IMR-90 (cell line): ENCODE data around the gene C3orf49. TPM values are rescaled to one million over a fixed set of nuclear protein-coding genes. Genes with fewer than 3 reads are reported as not detected.

Source experiments
- ATAC-seq: fragments of 200-7000 bp; cut with Tn5 transposase; 2 replicates; pipeline ENCODE4 v1.9.1; 2020; ENCODE audit warnings: low read depth, mild to moderate bottlenecking, moderate library complexity
- BruUV-seq: library from RNA; stranded (reverse); fragments of 400-500 nt; replicated peaks from 2 replicates; lab custom pipeline; 2021; lab: Mats Ljungman, UMichigan
- CTCF ChIA-PET: fragments of 300-600 bp; formaldehyde crosslinking; extraction: SDS; loops from one replicate; lab custom pipeline; 2021; ENCODE audit warnings: antibody characterized with exemption; lab: Yijun Ruan, JAX
- POLR2A ChIA-PET: fragments of 300-600 bp; sonication (Branson Sonifier 250); formaldehyde crosslinking; loops from one replicate; lab custom pipeline; 2022; ENCODE audit warnings: antibody characterized with exemption; ENCODE audit not compliant: unreplicated experiment; lab: Charles Lee
- DNase-seq: peaks from one replicate; pipeline ENCODE4 v3.0.0; 2013
- H2AFZ ChIP-seq: replicated peaks from 2 replicates; pipeline ENCODE3; 2013; ENCODE audit warnings: low read length, mild to moderate bottlenecking; ENCODE audit not compliant: poor library complexity
- H2AK5ac ChIP-seq: 2 replicates; pipeline ENCODE4 v1.6.1; 2013; ENCODE audit warnings: low read depth, low read length, inconsistent platforms
- H2AK9ac ChIP-seq: replicated peaks from 2 replicates; pipeline ENCODE3; 2013; ENCODE audit warnings: mild to moderate bottlenecking, low read depth, low read length, moderate library complexity; ENCODE audit not compliant: poor library complexity
- H2BK120ac ChIP-seq: 2 replicates; pipeline ENCODE4 v1.6.1; 2013; ENCODE audit warnings: low read depth, low read length, inconsistent platforms
- H2BK15ac ChIP-seq: 3 replicates; pipeline ENCODE4 v1.6.1; 2013; ENCODE audit warnings: low read depth, low read length, inconsistent platforms
- H2BK20ac ChIP-seq: 2 replicates; pipeline ENCODE4 v1.6.1; 2013; ENCODE audit warnings: low read depth, mild to moderate bottlenecking, inconsistent platforms, low read length, moderate library complexity
- H2BK5ac ChIP-seq: 2 replicates; pipeline ENCODE4 v1.6.1; 2013; ENCODE audit warnings: mild to moderate bottlenecking, low read depth, low read length, inconsistent platforms; ENCODE audit not compliant: poor library complexity, severe bottlenecking
- H3K14ac ChIP-seq: replicated peaks from 2 replicates; pipeline ENCODE4 v1.6.1; 2013; ENCODE audit warnings: low read depth, low read length, inconsistent platforms
- H3K18ac ChIP-seq: 2 replicates; pipeline ENCODE4 v1.6.1; 2013; ENCODE audit warnings: low read depth, low read length, control low read depth
- H3K23ac ChIP-seq: 2 replicates; pipeline ENCODE4 v1.6.1; 2013; ENCODE audit warnings: low read depth, low read length, inconsistent platforms
- H3K27ac ChIP-seq: 2 replicates; pipeline ENCODE4 v1.5.1; 2013; ENCODE audit warnings: mild to moderate bottlenecking, control low read depth, low read length; ENCODE audit not compliant: insufficient read depth
- H3K27me3 ChIP-seq: 2 replicates; pipeline ENCODE4 v1.6.1; 2013; ENCODE audit warnings: low read length; ENCODE audit not compliant: control insufficient read depth, insufficient read depth
- H3K36me3 ChIP-seq: 2 replicates; pipeline ENCODE4 v1.6.1; 2013; ENCODE audit warnings: low read length, mixed read lengths; ENCODE audit not compliant: control insufficient read depth, insufficient read depth
- H3K4ac ChIP-seq: 2 replicates; pipeline ENCODE4 v1.6.1; 2013; ENCODE audit warnings: low read depth, low read length, inconsistent platforms
- H3K4me1 ChIP-seq: 2 replicates; pipeline ENCODE4 v1.6.1; 2013; ENCODE audit warnings: low read length, mixed read lengths; ENCODE audit not compliant: control insufficient read depth, insufficient read depth
- H3K4me2 ChIP-seq: 2 replicates; pipeline ENCODE4 v1.6.1; 2013; ENCODE audit warnings: low read depth, mild to moderate bottlenecking, control low read depth, low read length, moderate library complexity
- H3K4me3 ChIP-seq: 2 replicates; pipeline ENCODE4 v1.5.1; 2013; ENCODE audit warnings: low read depth, mild to moderate bottlenecking, control low read depth, low read length, moderate library complexity; ENCODE audit not compliant: insufficient read depth
- H3K56ac ChIP-seq: 2 replicates; pipeline ENCODE4 v1.6.1; 2013; ENCODE audit warnings: low read length, inconsistent platforms; ENCODE audit not compliant: insufficient read depth; ENCODE audit errors: extremely low read depth
- H3K79me1 ChIP-seq, 2 experiments: 2 replicates each; pipeline ENCODE4 v1.6.1; 2013; ENCODE audit warnings: low read length in 2 of 2, inconsistent platforms in 1 of 2, low read depth in 1 of 2
- H3K9ac ChIP-seq: 2 replicates; pipeline ENCODE4 v1.6.1; 2013; ENCODE audit warnings: low read depth, low read length, control low read depth
- H3K9me1 ChIP-seq: 2 replicates; pipeline ENCODE4 v1.6.1; 2013; ENCODE audit warnings: low read length, inconsistent platforms; ENCODE audit not compliant: insufficient read depth
- H3K9me3 ChIP-seq: 2 replicates; pipeline ENCODE4 v1.6.1; 2013; ENCODE audit warnings: low read length; ENCODE audit not compliant: control insufficient read depth, insufficient read depth
- H4K20me1 ChIP-seq: 2 replicates; pipeline ENCODE4 v1.6.1; 2013; ENCODE audit warnings: low read length, inconsistent platforms; ENCODE audit not compliant: insufficient read depth
- H4K5ac ChIP-seq: 2 replicates; pipeline ENCODE4 v1.6.1; 2013; ENCODE audit warnings: mild to moderate bottlenecking, low read depth, low read length, control low read depth
- H4K8ac ChIP-seq, 2 experiments: 2 replicates each; pipeline ENCODE4 v1.6.1; 2013; ENCODE audit warnings: low read depth in 2 of 2, low read length in 2 of 2, control low read depth in 1 of 2, inconsistent platforms in 1 of 2
- H4K91ac ChIP-seq: 2 replicates; pipeline ENCODE4 v1.6.1; 2013; ENCODE audit warnings: low read depth, low read length, inconsistent platforms; ENCODE audit not compliant: insufficient read depth
- BHLHE40 ChIP-seq: fragments of 150-350 bp; IDR thresholded peaks from 2 replicates; pipeline ENCODE4 v1.6.1; 2016; ENCODE audit warnings: mild to moderate bottlenecking, low read depth, low read length
- CEBPB ChIP-seq: IDR thresholded peaks from 2 replicates; pipeline ENCODE4 v1.6.1; 2012; ENCODE audit warnings: low read depth, low read length, improper control_type of control experiment
- CHD1 ChIP-seq: IDR thresholded peaks from 2 replicates; pipeline ENCODE4 v1.6.1; 2012; ENCODE audit warnings: low read depth, low read length, improper control_type of control experiment
- ELK1 ChIP-seq: fragments of 150-350 bp; IDR thresholded peaks from 2 replicates; pipeline ENCODE4 v1.6.1; 2016; ENCODE audit warnings: low read depth, mild to moderate bottlenecking, low read length, moderate library complexity, borderline replicate concordance
- MAZ ChIP-seq: IDR thresholded peaks from 2 replicates; pipeline ENCODE4 v1.6.1; 2012; ENCODE audit warnings: low read depth, mild to moderate bottlenecking, low read length, improper control_type of control experiment, moderate library complexity, borderline replicate concordance
- MXI1 ChIP-seq: IDR thresholded peaks from 2 replicates; pipeline ENCODE4 v1.6.1; 2012; ENCODE audit warnings: low read depth, mild to moderate bottlenecking, low read length, moderate library complexity, borderline replicate concordance
- NFE2L2 ChIP-seq: fragments of 150-350 bp; IDR thresholded peaks from 2 replicates; pipeline ENCODE4 v1.6.1; 2016; ENCODE audit warnings: low read depth, mild to moderate bottlenecking, low read length
- RCOR1 ChIP-seq: IDR thresholded peaks from 2 replicates; pipeline ENCODE4 v1.6.1; 2012; ENCODE audit warnings: mild to moderate bottlenecking, low read length, improper control_type of control experiment; ENCODE audit not compliant: insufficient replicate concordance
- SMC3 ChIP-seq: fragments of 150-350 bp; IDR thresholded peaks from 2 replicates; pipeline ENCODE4 v1.6.1; 2016; ENCODE audit warnings: low read depth, mild to moderate bottlenecking, antibody characterized with exemption, low read length, moderate library complexity
- WGBS, 2 experiments: methylation state at CpG; one replicate each; pipeline versions ENCODE4 v1.1.5 to v1.1.7; 2013; ENCODE audit warnings: missing lambda C conversion rate in 2 of 2; ENCODE audit not compliant: insufficient read length in 1 of 2; ENCODE audit errors: extremely low coverage in 2 of 2; 5-methylcytosine and 5-hydroxymethylcytosine counted together
- dilution Hi-C: fragments of 300-500 bp; cut with HindIII; formaldehyde crosslinking; loops from one replicate; pipeline ENCODE4 v1.14.3; 2018; ENCODE audit warnings: low sequenced_read_pairs; ENCODE audit not compliant: unreplicated experiment
- in situ Hi-C: fragments of 300-500 bp; cut with MboI; formaldehyde crosslinking; loops from 3 replicates; pipeline ENCODE4 v1.14.3; 2019; ENCODE audit warnings: low sequenced_read_pairs, inconsistent platforms, mixed read lengths
- intact Hi-C: fragments of 100-400 bp; cut with micrococcal nuclease; formaldehyde crosslinking; loops from 2 replicates; pipeline ENCODE4 v1.10.0; 2022
- polyA plus RNA-seq, 3 experiments: library from polyadenylated mRNA; depleted of rRNA; stranded (reverse); fragments of >200 nt; gene quantifications; 2 replicates each; pipeline ENCODE4 v1.2.3, GENCODE V29; 2012; ENCODE audit warnings: low replicate concordance in 1 of 3
- total RNA-seq: library from RNA; depleted of rRNA; stranded (reverse); fragments of >200 nt; gene quantifications from 2 replicates; pipeline ENCODE4 v1.2.3, GENCODE V29; 2012
- TF ChIP-seq, protein P1 (sequence below): conservative IDR thresholded peaks from 2 replicates; pipeline ENCODE4 v1.5.1; 2012; ENCODE audit warnings: mild to moderate bottlenecking, low read depth, low read length, improper control_type of control experiment

The C3orf49 gene
- total and polyA plus RNA-seq, 2 of the 4 experiments (the other 2 are of a cell fraction), result not detected

- Histone ChIP-seq H4K8ac (no peak overlapping the region), H2BK15ac (no peak overlapping the region), H3K14ac (no peak overlapping the region), H2BK120ac (no peak overlapping the region), H3K4me1 (no peaks in the 10 kb centered on the region), H3K4me2 (no peak overlapping the region), H2AK5ac (no peak overlapping the region), H3K36me3 (no peaks in the 10 kb centered on the region), H3K9me1 (peaks cover 3% of the 10 kb centered on the region; the same call in 1 of the 2 replicates), H4K5ac (no peak overlapping the region), H2AFZ (peak overlapping the region; percentile 4), H3K4me3 (no peak overlapping the region), H2BK5ac (no peak overlapping the region), H3K4ac (no peak overlapping the region), H3K79me1 (no peaks in the 10 kb centered on the region), H3K27ac (no peak overlapping the region), H3K18ac (no peak overlapping the region), H3K9ac (no peak overlapping the region), H4K20me1 (no peaks in the 10 kb centered on the region), H2AK9ac (no peak overlapping the region), H3K9me3 (no peaks in the 10 kb centered on the region), H2BK20ac (no peak overlapping the region), H3K56ac (no peak overlapping the region), H4K91ac (no peak overlapping the region), H3K27me3 (no peaks in the 10 kb centered on the region), H3K23ac (no peak overlapping the region)
- in situ Hi-C loops, result loop anchor here (25.0 kb wide), 1 partner anchor 1197 kb away; no protein-coding TSS in a partner anchor
- POLR2A ChIA-PET, result no interaction called here
- TF ChIP-seq ELK1 (no peak), SMC3 (no peak), CHD1 (no peak), NFE2L2 (no peak), MAZ (no peak), CEBPB (no peak), BHLHE40 (no peak), MXI1 (no peak), RCOR1 (no peak)
- TF ChIP-seq, protein P1, sequence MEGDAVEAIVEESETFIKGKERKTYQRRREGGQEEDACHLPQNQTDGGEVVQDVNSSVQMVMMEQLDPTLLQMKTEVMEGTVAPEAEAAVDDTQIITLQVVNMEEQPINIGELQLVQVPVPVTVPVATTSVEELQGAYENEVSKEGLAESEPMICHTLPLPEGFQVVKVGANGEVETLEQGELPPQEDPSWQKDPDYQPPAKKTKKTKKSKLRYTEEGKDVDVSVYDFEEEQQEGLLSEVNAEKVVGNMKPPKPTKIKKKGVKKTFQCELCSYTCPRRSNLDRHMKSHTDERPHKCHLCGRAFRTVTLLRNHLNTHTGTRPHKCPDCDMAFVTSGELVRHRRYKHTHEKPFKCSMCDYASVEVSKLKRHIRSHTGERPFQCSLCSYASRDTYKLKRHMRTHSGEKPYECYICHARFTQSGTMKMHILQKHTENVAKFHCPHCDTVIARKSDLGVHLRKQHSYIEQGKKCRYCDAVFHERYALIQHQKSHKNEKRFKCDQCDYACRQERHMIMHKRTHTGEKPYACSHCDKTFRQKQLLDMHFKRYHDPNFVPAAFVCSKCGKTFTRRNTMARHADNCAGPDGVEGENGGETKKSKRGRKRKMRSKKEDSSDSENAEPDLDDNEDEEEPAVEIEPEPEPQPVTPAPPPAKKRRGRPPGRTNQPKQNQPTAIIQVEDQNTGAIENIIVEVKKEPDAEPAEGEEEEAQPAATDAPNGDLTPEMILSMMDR, result no peak
- DNase-seq (peak; percentile 47), ATAC-seq (no peak)
- no TSS peak for BruUV-seq
- 60% methylated on average over 1 of the region's 6 CpGs; no CpG with 5 or more reads in 1 of the 2 experiments for WGBS, 2 experiments
- intact Hi-C loops, result no loop called here
- dilution Hi-C loops, result no loop called here
- CTCF ChIA-PET, result interaction anchor here (0.7 kb wide), 1 partner anchor 126 kb away, joined by 3 read pairs; no protein-coding TSS in a partner anchor
Measured at GRCh38 chr3:63809607-63810006, 9.5 kb upstream of the C3orf49 start.
